Measurements from ENCODE around the gene MRPL36.

- TF ChIP-seq CTCF (conservative IDR thresholded peaks at IDR 0.05 in 1 of 2, IDR thresholded peaks at IDR 0.05 in 1 of 2; ENCODE audit: low read depth in 1 of 2, low read length in 2 of 2) = no peak
- no peak for TF ChIP-seq EZH2 (IDR thresholded peaks at IDR 0.05; ENCODE audit: low read length, missing control alignments)
These were observed 8.5 kb downstream of the MRPL36 start for GRCh38 chr5:1791176-1791575.
